LoVo (cell line): ENCODE data around the gene RALGAPA2.

Experiments used
- DNase-seq: peaks from one replicate; pipeline ENCODE4 v3.0.0-alpha.2; 2016; ENCODE audit warnings: low spot score

RALGAPA2 gene

GRCh38 chr20:20536240-20536933 lies 176.1 kb downstream of the RALGAPA2 start:
- DNase-seq: no peak

GRCh38 chr20:20535051-20535450 lies 177.4 kb downstream of the RALGAPA2 start:
- DNase-seq: no peak

GRCh38 chr20:20531283-20531682 lies 181.2 kb downstream of the RALGAPA2 start:
- DNase-seq: no peak

- no peak for DNase-seq
These were observed 181.9 kb downstream of the RALGAPA2 start for GRCh38 chr20:20530428-20531151.

- DNase-seq: no peak
These were observed 182.8 kb downstream of the RALGAPA2 start for GRCh38 chr20:20529597-20529996.

GRCh38 chr20:20528861-20529260 lies 183.6 kb downstream of the RALGAPA2 start:
- no peak for DNase-seq

GRCh38 chr20:20527661-20528060 lies 184.8 kb downstream of the RALGAPA2 start:
- no peak for DNase-seq

GRCh38 chr20:20525756-20526155 lies 186.7 kb downstream of the RALGAPA2 start:
- no peak for DNase-seq

- no peak for DNase-seq
These were observed 187.2 kb downstream of the RALGAPA2 start for GRCh38 chr20:20525214-20525613.

- no peak for DNase-seq
These were observed 187.7 kb downstream of the RALGAPA2 start for GRCh38 chr20:20524756-20525155.

- DNase-seq: no peak
These were observed 190.7 kb downstream of the RALGAPA2 start for GRCh38 chr20:20521736-20522135.

- DNase-seq: no peak
These were observed 191.7 kb downstream of the RALGAPA2 start for GRCh38 chr20:20520776-20521175.

- no peak for DNase-seq
These were observed 193.2 kb downstream of the RALGAPA2 start for GRCh38 chr20:20519269-20519668.

- DNase-seq: no peak
These were observed 194.2 kb downstream of the RALGAPA2 start for GRCh38 chr20:20518263-20518662.

GRCh38 chr20:20517296-20517695 lies 195.1 kb downstream of the RALGAPA2 start:
- DNase-seq: no peak

- DNase-seq: no peak
These were observed 198.7 kb downstream of the RALGAPA2 start for GRCh38 chr20:20513720-20514119.

GRCh38 chr20:20505554-20505953 lies 206.9 kb downstream of the RALGAPA2 start:
- DNase-seq: no peak

GRCh38 chr20:20503777-20504530 lies 208.5 kb downstream of the RALGAPA2 start:
- DNase-seq: no peak

- no peak for DNase-seq
These were observed 211.3 kb downstream of the RALGAPA2 start for GRCh38 chr20:20501128-20501527.

GRCh38 chr20:20500312-20500711 lies 212.1 kb downstream of the RALGAPA2 start:
- no peak for DNase-seq

- DNase-seq: no peak
These were observed 213.0 kb downstream of the RALGAPA2 start for GRCh38 chr20:20499439-20499838.

- DNase-seq: no peak
These were observed 214.2 kb downstream of the RALGAPA2 start for GRCh38 chr20:20498076-20498861.
